Bronchial epithelial cell (primary cell): Measurements from ENCODE around the gene ITPK1. TPM values are rescaled to one million over a fixed set of nuclear protein-coding genes. Genes with fewer than 3 reads are reported as not detected.
A peak's percentile ranks its signal among the peaks of the same experiment; 100 is the strongest.

Experiments used
- DNase-seq: peaks from one replicate; pipeline ENCODE4 v3.0.0-alpha.2; 2010; ENCODE audit warnings: low read depth
- FAIRE-seq: peaks from 2 replicates; lab custom pipeline; 2011; peaks lifted over from hg19 to GRCh38; lab: Jason Lieb, UNC
- H3K27me3 ChIP-seq: 2 replicates; pipeline ENCODE4 v1.5.1; 2011; ENCODE audit warnings: low read length; ENCODE audit not compliant: control insufficient read depth, insufficient read depth
- H3K36me3 ChIP-seq: 2 replicates; pipeline ENCODE4 v1.5.1; 2011; ENCODE audit warnings: low read length; ENCODE audit not compliant: control insufficient read depth, insufficient read depth
- H3K4me3 ChIP-seq: 2 replicates; pipeline ENCODE4 v1.5.1; 2011; ENCODE audit warnings: mild to moderate bottlenecking, low read depth, low read length, control low read depth
- CTCF ChIP-seq: IDR thresholded peaks from 2 replicates; pipeline ENCODE4 v1.5.1; 2011; ENCODE audit warnings: mild to moderate bottlenecking, moderate library complexity, low read length, control low read depth, inconsistent platforms; ENCODE audit not compliant: insufficient read depth, severe bottlenecking
- total RNA-seq: library from RNA; depleted of rRNA; stranded (reverse); fragments of >200 nt; gene quantifications from 2 replicates; pipeline ENCODE4 v1.2.1, GENCODE V29; 2014

The ITPK1 gene
- total RNA-seq, 1 donor from 2014 or later: 39.8 TPM

- FAIRE-seq (no peak), DNase-seq (no peak)
- Histone ChIP-seq H3K36me3 (peaks cover 5% of the 10 kb centered on the region), H3K4me3 (no peak overlapping the region), H3K27me3 (no peaks in the 10 kb centered on the region)
- TF ChIP-seq CTCF: no peak
Observed at GRCh38 chr14:92985521-92985920, 130.2 kb downstream of the ITPK1 start.

- no peak for DNase-seq
- no peak for TF ChIP-seq CTCF
- peaks cover 7% of the 10 kb centered on the region for H3K36me3 ChIP-seq
- H3K27me3 ChIP-seq: no peaks in the 10 kb centered on the region
- no peak for FAIRE-seq
- no peak overlapping the region for H3K4me3 ChIP-seq
Observed at GRCh38 chr14:92984896-92985295, 130.8 kb downstream of the ITPK1 start.

- no peak for TF ChIP-seq CTCF
- peak; percentile 35 for DNase-seq
- no peak for FAIRE-seq
- Histone ChIP-seq H3K36me3 (peaks cover 7% of the 10 kb centered on the region), H3K4me3 (no peak overlapping the region), H3K27me3 (no peaks in the 10 kb centered on the region)
Observed at GRCh38 chr14:92984082-92984788, 131.5 kb downstream of the ITPK1 start.

DNA sequence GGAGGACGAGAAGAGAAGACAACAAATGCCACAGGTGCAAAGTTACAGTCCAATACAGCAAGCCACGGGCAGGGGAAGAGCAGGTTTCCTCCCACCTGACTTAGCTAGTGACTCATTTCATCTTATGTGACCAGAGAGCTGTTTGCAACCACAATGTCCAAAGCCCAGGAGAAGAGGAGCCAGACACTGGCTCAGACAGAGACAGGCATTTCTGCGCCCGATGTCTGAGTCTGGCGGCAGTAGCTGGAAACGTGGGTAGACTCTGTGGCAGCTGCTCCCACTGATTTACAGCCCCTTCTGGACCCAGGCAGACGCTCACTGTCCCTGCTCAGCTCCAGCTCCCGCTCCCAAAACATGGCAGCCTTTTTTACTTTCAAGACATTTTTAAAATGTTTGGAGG, 132.8 kb downstream of the ITPK1 start:
- Histone ChIP-seq H3K27me3 (no peaks in the 10 kb centered on the region), H3K4me3 (no peak overlapping the region), H3K36me3 (peaks cover 8% of the 10 kb centered on the region)
- DNase-seq: peak; percentile 15
- FAIRE-seq: no peak
- no peak for TF ChIP-seq CTCF

GRCh38 chr14:92981726-92982125, 134.0 kb downstream of the ITPK1 start:
- no peak for DNase-seq
- TF ChIP-seq CTCF: no peak
- FAIRE-seq: no peak
- Histone ChIP-seq H3K27me3 (no peaks in the 10 kb centered on the region), H3K4me3 (no peak overlapping the region), H3K36me3 (peaks cover 11% of the 10 kb centered on the region)

DNA sequence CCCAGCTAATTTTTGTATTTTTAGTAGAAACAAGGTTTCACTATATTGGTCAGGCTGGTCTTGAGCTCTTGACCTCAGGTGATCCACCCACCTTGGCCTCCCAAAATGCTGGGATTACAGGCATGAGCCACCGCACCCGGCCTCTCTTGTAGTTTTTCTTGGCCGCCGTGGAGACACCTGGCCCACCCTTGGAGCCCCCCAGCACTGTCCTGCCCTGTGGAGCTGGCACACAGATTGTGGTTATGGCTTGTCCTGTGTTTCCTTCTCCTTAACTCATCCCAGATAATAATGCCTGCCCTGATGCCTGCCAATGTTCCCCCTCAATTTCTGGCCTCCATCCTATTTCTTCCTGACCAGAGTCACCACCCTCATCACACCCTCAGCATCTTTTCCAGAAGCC, 134.9 kb downstream of the ITPK1 start:
- FAIRE-seq: no peak
- H3K36me3 ChIP-seq: peaks cover 11% of the 10 kb centered on the region
- TF ChIP-seq CTCF: no peak

More for the DNA sequence above, 134.9 kb downstream of the ITPK1 start:
- Histone ChIP-seq H3K27me3 (no peaks in the 10 kb centered on the region), H3K4me3 (no peak overlapping the region)
- DNase-seq: no peak
